Stimulated activated effector memory CD8-positive, alpha-beta T cell treated with anti-CD3 and anti-CD28 coated beads, Interleukin-12 subunit alpha, Interleukin-12 subunit beta, amount 100 ng/mL, for 72 hours (primary cell): ENCODE measurements around the gene MRPL24.
A peak's percentile ranks its signal among the peaks of the same experiment; 100 is the strongest.

Experiments
- ATAC-seq: fragments of 150-1000 bp; cut with Tn5 transposase; 2 replicates; pipeline ENCODE4 v1.10.0; 2021
- DNase-seq, 2 donors: peaks; one replicate each; pipeline ENCODE4 v3.0.0; 2021 to 2022; ENCODE audit warnings: low spot score in 2 of 2
- H3K27ac Mint-ChIP-seq: one replicate; pipeline ENCODE4 v1.8.0; 2022; ENCODE audit warnings: mild to moderate bottlenecking, mixed read lengths
- H3K36me3 Mint-ChIP-seq: one replicate; pipeline ENCODE4 v1.8.0; 2022; ENCODE audit warnings: mild to moderate bottlenecking, mixed read lengths
- H3K4me1 Mint-ChIP-seq: one replicate; pipeline ENCODE4 v1.8.0; 2022; ENCODE audit warnings: mixed read lengths
- H3K4me3 Mint-ChIP-seq: one replicate; pipeline ENCODE4 v1.8.0; 2022; ENCODE audit warnings: mild to moderate bottlenecking, mixed read lengths
- H3K9me3 Mint-ChIP-seq: one replicate; pipeline ENCODE4 v1.8.0; 2022; ENCODE audit warnings: mixed read lengths

Gene MRPL24

GRCh38 chr1:156742017-156742416 lies 1.1 kb upstream of the MRPL24 start:
- peak overlapping the region; percentile 98 for H3K27ac Mint-ChIP-seq
- H3K4me1 Mint-ChIP-seq, result peaks cover 64% of the 10 kb centered on the region
- DNase-seq (no peak), ATAC-seq (peak; percentile 3)
- H3K4me3 Mint-ChIP-seq, result peak overlapping the region; percentile 91
- no peaks in the 10 kb centered on the region for H3K9me3 Mint-ChIP-seq
- peaks cover 79% of the 10 kb centered on the region for H3K36me3 Mint-ChIP-seq

GRCh38 chr1:156741481-156741983 lies 644 bp upstream of the MRPL24 start:
- peak; percentile 27 for ATAC-seq
- peak overlapping the region; percentile 98 for H3K27ac Mint-ChIP-seq
- H3K4me3 Mint-ChIP-seq, result peak overlapping the region; percentile 91
- H3K9me3 Mint-ChIP-seq, result no peaks in the 10 kb centered on the region
- no peak for DNase-seq
- peaks cover 59% of the 10 kb centered on the region for H3K4me1 Mint-ChIP-seq
- peaks cover 74% of the 10 kb centered on the region for H3K36me3 Mint-ChIP-seq

GRCh38 chr1:156740237-156740740 lies 599 bp downstream of the MRPL24 start:
- Mint-ChIP-seq H3K36me3 (peaks cover 71% of the 10 kb centered on the region), H3K27ac (peak overlapping the region; percentile 98), H3K4me1 (peaks cover 47% of the 10 kb centered on the region), H3K9me3 (no peaks in the 10 kb centered on the region), H3K4me3 (peak overlapping the region; percentile 91)
- DNase-seq (no peak), ATAC-seq (peak; percentile 0)

- H3K27ac Mint-ChIP-seq, result peak overlapping the region; percentile 78
- no peaks in the 10 kb centered on the region for H3K9me3 Mint-ChIP-seq
- peaks cover 64% of the 10 kb centered on the region for H3K36me3 Mint-ChIP-seq
- H3K4me3 Mint-ChIP-seq, result peak overlapping the region; percentile 91
- no peak for DNase-seq
- peaks cover 33% of the 10 kb centered on the region for H3K4me1 Mint-ChIP-seq
- ATAC-seq, result no peak
These were observed 2.0 kb downstream of the MRPL24 start for GRCh38 chr1:156738916-156739315.

GRCh38 chr1:156738407-156738806 lies 2.5 kb downstream of the MRPL24 start:
- peak overlapping the region; percentile 91 for H3K4me3 Mint-ChIP-seq
- no peaks in the 10 kb centered on the region for H3K9me3 Mint-ChIP-seq
- no peak for ATAC-seq
- peaks cover 61% of the 10 kb centered on the region for H3K36me3 Mint-ChIP-seq
- DNase-seq, result no peak
- peaks cover 28% of the 10 kb centered on the region for H3K4me1 Mint-ChIP-seq
- peak overlapping the region; percentile 78 for H3K27ac Mint-ChIP-seq

GRCh38 chr1:156733989-156734584 lies 6.8 kb downstream of the MRPL24 start:
- ATAC-seq, result no peak
- DNase-seq, result no peak
- Mint-ChIP-seq H3K9me3 (no peaks in the 10 kb centered on the region), H3K36me3 (peaks cover 51% of the 10 kb centered on the region), H3K27ac (no peak overlapping the region), H3K4me3 (no peak overlapping the region), H3K4me1 (peaks cover 20% of the 10 kb centered on the region)

GRCh38 chr1:156728599-156729462 lies 12.1 kb downstream of the MRPL24 start, which contains the start of gene ISG20L2:
TSS of gene ISG20L2 (minus strand) at chr1:156728766. CDS start at chr1:156727652, 1,114 bp downstream.
- peaks cover 38% of the 10 kb centered on the region for H3K36me3 Mint-ChIP-seq
- H3K9me3 Mint-ChIP-seq, result no peaks in the 10 kb centered on the region
- no peak within 1 kb of the TSS for H3K27ac Mint-ChIP-seq
- DNase-seq, result peak; percentile 81 to 96
- no peak within 1 kb of the TSS for H3K4me3 Mint-ChIP-seq
- H3K4me1 Mint-ChIP-seq, result peaks cover 31% of the 10 kb centered on the region
- ATAC-seq, result peak; percentile 96

GRCh38 chr1:156727926-156728598 lies 12.8 kb downstream of the MRPL24 start, which contains the start of gene METTL25B:
TSS of gene METTL25B (plus strand) at chr1:156728469. CDS start at chr1:156729105, 636 bp downstream.
- H3K27ac Mint-ChIP-seq, result no peak within 1 kb of the TSS

GRCh38 chr1:156727492-156727891 lies 13.4 kb downstream of the MRPL24 start:
- DNase-seq (no peak), ATAC-seq (no peak)
- no peak overlapping the region for H3K27ac Mint-ChIP-seq
- no peak overlapping the region for H3K4me3 Mint-ChIP-seq
- peaks cover 39% of the 10 kb centered on the region for H3K4me1 Mint-ChIP-seq
- H3K9me3 Mint-ChIP-seq, result no peaks in the 10 kb centered on the region
- H3K36me3 Mint-ChIP-seq, result peaks cover 27% of the 10 kb centered on the region

More at GRCh38 chr1:156727926-156728598, 12.8 kb downstream of the MRPL24 start, which contains the start of gene METTL25B:
- H3K4me3 Mint-ChIP-seq, result no peak within 1 kb of the TSS
- DNase-seq (peak in 1 of 2 donors; percentile 68), ATAC-seq (peak; percentile 77)
- H3K9me3 Mint-ChIP-seq, result no peaks in the 10 kb centered on the region
- H3K36me3 Mint-ChIP-seq, result peaks cover 33% of the 10 kb centered on the region
- H3K4me1 Mint-ChIP-seq, result peaks cover 39% of the 10 kb centered on the region

GRCh38 chr1:156726549-156727226 lies 14.2 kb downstream of the MRPL24 start:
- no peak overlapping the region for H3K4me3 Mint-ChIP-seq
- H3K36me3 Mint-ChIP-seq, result peaks cover 23% of the 10 kb centered on the region
- H3K27ac Mint-ChIP-seq, result no peak overlapping the region
- peak; percentile 40 to 82 for DNase-seq
- peaks cover 38% of the 10 kb centered on the region for H3K4me1 Mint-ChIP-seq
- no peak for ATAC-seq
- no peaks in the 10 kb centered on the region for H3K9me3 Mint-ChIP-seq

- no peak overlapping the region for H3K4me3 Mint-ChIP-seq
- H3K9me3 Mint-ChIP-seq, result no peaks in the 10 kb centered on the region
- H3K27ac Mint-ChIP-seq, result no peak overlapping the region
- H3K36me3 Mint-ChIP-seq, result peaks cover 23% of the 10 kb centered on the region
- DNase-seq, result peak; percentile 73 to 91
- peaks cover 37% of the 10 kb centered on the region for H3K4me1 Mint-ChIP-seq
- peak; percentile 44 for ATAC-seq
These were observed 15.1 kb downstream of the MRPL24 start for GRCh38 chr1:156725683-156726280.

GRCh38 chr1:156721535-156721934 lies 19.4 kb downstream of the MRPL24 start:
- peak; percentile 84 for ATAC-seq
- Mint-ChIP-seq H3K4me1 (peaks cover 26% of the 10 kb centered on the region), H3K9me3 (no peaks in the 10 kb centered on the region), H3K36me3 (peaks cover 17% of the 10 kb centered on the region), H3K27ac (peak overlapping the region; percentile 93), H3K4me3 (peak overlapping the region; percentile 24)
- peak in 1 of 2 donors; percentile 70 for DNase-seq

- Mint-ChIP-seq H3K27ac (peak overlapping the region; percentile 93), H3K4me3 (peak overlapping the region; percentile 24), H3K9me3 (no peaks in the 10 kb centered on the region), H3K36me3 (peaks cover 21% of the 10 kb centered on the region), H3K4me1 (peaks cover 27% of the 10 kb centered on the region)
- ATAC-seq (peak; percentile 43), DNase-seq (no peak)
These were observed 19.8 kb downstream of the MRPL24 start for GRCh38 chr1:156721131-156721530.

- Mint-ChIP-seq H3K4me3 (no peak overlapping the region), H3K27ac (no peak overlapping the region)
- ATAC-seq, result no peak
These were observed 23.5 kb downstream of the MRPL24 start for GRCh38 chr1:156717351-156717750.

More at GRCh38 chr1:156717351-156717750, 23.5 kb downstream of the MRPL24 start:
- no peaks in the 10 kb centered on the region for H3K9me3 Mint-ChIP-seq
- H3K4me1 Mint-ChIP-seq, result peaks cover 24% of the 10 kb centered on the region
- DNase-seq, result no peak
- peaks cover 26% of the 10 kb centered on the region for H3K36me3 Mint-ChIP-seq
